NCI-H2171 (cell line): Measurements from ENCODE around the gene VPS18.
"Not testable (repeated sequence)": the region's sequence is repeated elsewhere in the genome, so short reads cannot be mapped to it uniquely, and the experiment has no call there.

Experiments
- DNase-seq: peaks from one replicate; lab custom pipeline; 2025; lab: John Stamatoyannopoulos, UW

Gene VPS18

GRCh38 chr15:40893733-40894680 is at the start of gene VPS18:
Gene VPS18 (plus strand): TSS chr15:40894450. CDS start chr15:40894769, 319 bp downstream.
- peak; percentile 97 for DNase-seq

- peak; percentile 29 for DNase-seq
Measured at GRCh38 chr15:40844696-40845030, 49.6 kb upstream of the VPS18 start.

- DNase-seq: no peak
Measured at GRCh38 chr15:40845036-40845435, 49.2 kb upstream of the VPS18 start.

GRCh38 chr15:40845511-40846284 is 48.6 kb upstream of the VPS18 start:
- no peak for DNase-seq

GRCh38 chr15:40846841-40847222 is 47.4 kb upstream of the VPS18 start:
- no peak for DNase-seq

- DNase-seq: no peak
Measured at GRCh38 chr15:40847223-40847961, 46.9 kb upstream of the VPS18 start.

- no peak for DNase-seq
Measured at GRCh38 chr15:40850576-40851112, 43.6 kb upstream of the VPS18 start.

- DNase-seq: no peak
Measured at GRCh38 chr15:40852529-40852928, 41.7 kb upstream of the VPS18 start.

GRCh38 chr15:40853241-40853890 is 40.9 kb upstream of the VPS18 start:
- DNase-seq: no peak

GRCh38 chr15:40854161-40854560 is 40.1 kb upstream of the VPS18 start:
- no peak for DNase-seq

- DNase-seq: no peak
Measured at GRCh38 chr15:40855706-40856234, 38.5 kb upstream of the VPS18 start.

- DNase-seq: no peak
Measured at GRCh38 chr15:40856746-40857145, 37.5 kb upstream of the VPS18 start.

GRCh38 chr15:40857601-40858341 is 36.5 kb upstream of the VPS18 start:
- peak; percentile 69 for DNase-seq

GRCh38 chr15:40858706-40859105 is 35.5 kb upstream of the VPS18 start:
- no peak for DNase-seq

GRCh38 chr15:40859206-40859851 is 34.9 kb upstream of the VPS18 start:
- DNase-seq: no peak

GRCh38 chr15:40861147-40861546 is 33.1 kb upstream of the VPS18 start:
- DNase-seq: not testable (repeated sequence)

GRCh38 chr15:40863660-40864270 is 30.5 kb upstream of the VPS18 start:
- no peak for DNase-seq

GRCh38 chr15:40867199-40867598 is 27.1 kb upstream of the VPS18 start:
- no peak for DNase-seq

- no peak for DNase-seq
Measured at GRCh38 chr15:40869686-40870085, 24.6 kb upstream of the VPS18 start.

GRCh38 chr15:40870716-40871115 is 23.5 kb upstream of the VPS18 start:
- no peak for DNase-seq
